ENCODE measurements around the gene C3orf52. TPM values are rescaled to one million over a fixed set of nuclear protein-coding genes. Genes with fewer than 3 reads are reported as not detected.

C3orf52 gene
- total and polyA plus RNA-seq, 2 donors from 2014 or later = 3.8 to 5.2 TPM

DNA sequence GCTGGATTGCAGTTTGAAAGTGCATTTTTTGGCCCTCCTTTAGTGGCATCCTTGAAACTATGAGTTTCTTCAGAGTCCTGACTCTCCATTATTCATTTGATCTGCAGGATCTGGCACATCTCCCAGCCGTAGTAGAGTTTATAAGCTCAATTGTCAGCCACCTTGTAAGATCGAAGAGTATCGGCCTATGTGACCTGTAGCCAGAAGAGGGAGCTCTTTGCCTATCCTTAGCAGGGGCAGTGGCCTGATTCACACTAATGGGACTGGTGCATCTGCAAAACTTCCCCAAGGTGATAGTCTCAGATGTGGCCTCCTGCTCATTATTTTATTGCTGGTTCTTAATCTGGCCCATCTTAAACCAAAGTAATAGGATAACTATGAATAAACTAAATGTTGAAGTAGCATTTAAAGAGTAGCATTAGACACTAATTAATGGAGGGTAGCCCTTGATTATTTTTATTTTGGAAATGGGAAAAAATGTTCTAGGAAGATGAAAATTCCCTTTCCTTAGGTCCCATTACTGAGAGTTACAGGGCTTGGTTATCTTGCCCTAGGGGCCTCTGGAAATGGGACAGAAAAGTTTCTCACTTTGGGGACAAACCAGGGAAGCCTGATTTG lies 25.7 kb downstream of the C3orf52 start:
- FAIRE-seq = no peak

DNA sequence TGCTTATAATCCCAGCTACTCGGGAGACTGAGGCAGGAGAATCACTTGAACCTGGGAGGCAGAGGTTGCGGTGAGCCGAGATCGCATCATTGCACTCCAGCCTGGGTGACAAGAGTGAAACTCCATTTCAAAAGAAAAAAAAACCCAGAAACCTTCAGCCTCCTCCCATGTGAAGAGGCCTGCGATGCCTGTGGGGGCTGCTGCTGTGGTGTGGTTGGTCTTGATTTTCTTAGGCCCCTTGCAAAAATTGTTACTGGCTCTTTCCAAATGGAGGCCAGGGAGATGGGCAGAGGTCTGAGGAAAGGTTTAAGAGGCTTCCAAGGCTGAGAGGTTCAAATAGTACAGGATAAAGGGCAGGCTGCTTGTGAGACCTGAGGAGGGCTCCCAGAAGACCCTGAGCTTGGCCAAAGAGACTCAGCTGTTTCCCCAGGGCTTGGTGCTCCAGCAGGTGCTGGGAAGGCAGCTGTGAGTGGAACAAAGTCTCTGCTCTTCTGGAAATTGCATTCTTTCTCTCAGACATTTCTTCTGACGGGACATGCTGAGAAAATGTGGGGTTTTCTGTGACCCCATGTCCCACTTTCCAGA lies 28.5 kb downstream of the C3orf52 start:
- TF ChIP-seq CTCF (IDR thresholded peaks at IDR 0.05; ENCODE audit: borderline replicate concordance, extremely low read depth, insufficient read depth) = no peak
- DNase-seq (no peak), FAIRE-seq (no peak)
- Histone ChIP-seq H3K9ac (ENCODE audit: low read length in 3 of 3) (no peak overlapping the region), H3K9me3 (ENCODE audit: control insufficient read depth in 2 of 3, insufficient read depth in 1 of 3, low read length in 3 of 3) (no peaks in the 10 kb centered on the region), H3K4me1 (ENCODE audit: control insufficient read depth in 2 of 3, insufficient read depth in 2 of 3, low read depth in 1 of 3, low read length in 3 of 3) (peaks cover 0 to 2% (median 0%) of the 10 kb centered on the region in 3 donors), H3K27ac (ENCODE audit: low read depth in 2 of 2, low read length in 2 of 2) (no peak overlapping the region), H3K36me3 (ENCODE audit: control insufficient read depth in 2 of 3, insufficient read depth in 3 of 3, low read length in 3 of 3) (peaks cover 0 to 7% (median 4%) of the 10 kb centered on the region in 3 donors), H3K4me3 (ENCODE audit: low read length in 3 of 3) (no peak overlapping the region), H3K27me3 (ENCODE audit: control insufficient read depth, insufficient read depth, low read length) (no peaks in the 10 kb centered on the region)
- intact Hi-C loops (cut with DNase I) = no loop called here

More for the DNA sequence above, 25.7 kb downstream of the C3orf52 start:
- TF ChIP-seq CTCF (IDR thresholded peaks at IDR 0.05; ENCODE audit: borderline replicate concordance, extremely low read depth, insufficient read depth) = peak; percentile 68
- peaks cover 0 to 7% (median 4%) of the 10 kb centered on the region in 3 donors for H3K36me3 ChIP-seq (ENCODE audit: control insufficient read depth in 2 of 3, insufficient read depth in 3 of 3, low read length in 3 of 3)
- intact Hi-C loops (cut with DNase I) = no loop called here
- no peak overlapping the region for H3K27ac ChIP-seq (ENCODE audit: low read depth in 2 of 2, low read length in 2 of 2)
- no peak overlapping the region for H3K9ac ChIP-seq (ENCODE audit: low read length in 3 of 3)
- peak in 4 of 5 donors; percentile 50 to 77 (median 66) for DNase-seq
- H3K27me3 ChIP-seq (ENCODE audit: control insufficient read depth, insufficient read depth, low read length) = no peaks in the 10 kb centered on the region
- H3K4me1 ChIP-seq (ENCODE audit: control insufficient read depth in 2 of 3, insufficient read depth in 2 of 3, low read depth in 1 of 3, low read length in 3 of 3) = no peaks in the 10 kb centered on the region
- no peaks in the 10 kb centered on the region for H3K9me3 ChIP-seq (ENCODE audit: control insufficient read depth in 2 of 3, insufficient read depth in 1 of 3, low read length in 3 of 3)
- H3K4me3 ChIP-seq (ENCODE audit: low read length in 3 of 3) = no peak overlapping the region

- H3K9me3 ChIP-seq (ENCODE audit: control insufficient read depth in 2 of 3, insufficient read depth in 1 of 3, low read length in 3 of 3) = no peaks in the 10 kb centered on the region
- no peak overlapping the region for H3K27ac ChIP-seq (ENCODE audit: low read depth in 2 of 2, low read length in 2 of 2)
- FAIRE-seq = no peak
- no peak for DNase-seq
- intact Hi-C loops (cut with DNase I) = no loop called here
- peaks cover 0 to 7% (median 4%) of the 10 kb centered on the region in 3 donors for H3K36me3 ChIP-seq (ENCODE audit: control insufficient read depth in 2 of 3, insufficient read depth in 3 of 3, low read length in 3 of 3)
- no peak overlapping the region for H3K9ac ChIP-seq (ENCODE audit: low read length in 3 of 3)
- no peak overlapping the region for H3K4me3 ChIP-seq (ENCODE audit: low read length in 3 of 3)
- peaks cover 0 to 2% (median 0%) of the 10 kb centered on the region in 3 donors for H3K4me1 ChIP-seq (ENCODE audit: control insufficient read depth in 2 of 3, insufficient read depth in 2 of 3, low read depth in 1 of 3, low read length in 3 of 3)
- no peaks in the 10 kb centered on the region for H3K27me3 ChIP-seq (ENCODE audit: control insufficient read depth, insufficient read depth, low read length)
- no peak for TF ChIP-seq CTCF (IDR thresholded peaks at IDR 0.05; ENCODE audit: borderline replicate concordance, extremely low read depth, insufficient read depth)
Measured at GRCh38 chr3:112115161-112115739, 29.1 kb downstream of the C3orf52 start.

Measured in kidney (tissue), 14 donors.